ELF-1 (cell line): Measurements from ENCODE around the gene PTPRD.
"Not testable (repeated sequence)": the region's sequence is repeated elsewhere in the genome, so short reads cannot be mapped to it uniquely, and the experiment has no call there.

Experiments used
- DNase-seq: peaks from one replicate; pipeline ENCODE4 v3.0.0-alpha.2; 2016; ENCODE audit warnings: low read depth, low spot score

PTPRD gene

DNA sequence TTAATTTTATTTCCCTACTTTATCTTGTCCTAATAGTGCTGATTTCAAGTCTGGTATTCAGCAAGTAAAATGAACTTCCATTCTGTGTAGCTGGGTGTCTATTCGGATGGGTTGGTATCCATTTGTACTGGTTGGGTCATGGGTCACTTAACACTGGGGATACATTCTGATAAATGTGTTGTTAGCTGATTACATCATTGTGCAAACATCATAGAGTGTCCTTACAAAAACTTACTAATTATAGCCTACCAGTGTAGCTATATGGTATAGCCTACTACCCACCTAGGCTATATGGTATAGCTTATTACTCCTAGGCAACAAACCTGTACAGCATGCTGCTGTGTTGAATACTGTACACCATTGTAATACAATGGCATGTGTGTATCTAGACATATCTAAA is 1439.5 kb downstream of the PTPRD start:
- DNase-seq: no peak

DNA sequence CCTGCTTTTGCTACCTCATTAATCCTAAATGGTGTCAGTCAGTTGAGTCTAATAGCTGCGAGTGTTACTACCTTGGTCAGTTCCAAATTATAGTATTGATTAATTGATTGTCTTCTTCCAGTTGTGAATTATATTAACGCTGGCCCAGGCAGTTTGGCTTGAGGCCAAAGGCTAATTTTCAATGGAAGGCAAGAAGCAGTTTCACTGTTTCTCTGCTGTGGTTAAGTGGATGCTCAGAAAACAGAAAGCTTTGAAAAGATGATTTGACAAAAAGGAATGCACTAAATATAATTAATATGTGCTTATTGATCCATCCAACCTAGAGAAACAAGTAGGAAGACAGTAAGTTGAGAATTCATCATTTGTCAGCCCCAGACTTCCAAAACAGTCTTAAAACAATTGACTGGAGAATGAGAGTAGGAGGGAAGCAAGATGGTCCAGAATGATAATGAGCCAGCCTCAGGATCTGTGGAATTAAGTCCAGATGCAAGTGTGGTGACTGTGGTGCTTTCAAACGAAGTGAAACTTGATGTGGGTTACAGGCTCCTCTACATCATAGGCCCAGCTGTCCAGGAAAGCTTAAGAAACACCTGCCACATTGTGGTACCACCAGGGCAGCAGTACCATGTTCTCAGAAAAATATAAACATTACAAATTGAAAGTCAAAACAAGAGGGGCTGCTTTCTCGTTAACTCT is 1442.2 kb downstream of the PTPRD start:
- no peak for DNase-seq

DNA sequence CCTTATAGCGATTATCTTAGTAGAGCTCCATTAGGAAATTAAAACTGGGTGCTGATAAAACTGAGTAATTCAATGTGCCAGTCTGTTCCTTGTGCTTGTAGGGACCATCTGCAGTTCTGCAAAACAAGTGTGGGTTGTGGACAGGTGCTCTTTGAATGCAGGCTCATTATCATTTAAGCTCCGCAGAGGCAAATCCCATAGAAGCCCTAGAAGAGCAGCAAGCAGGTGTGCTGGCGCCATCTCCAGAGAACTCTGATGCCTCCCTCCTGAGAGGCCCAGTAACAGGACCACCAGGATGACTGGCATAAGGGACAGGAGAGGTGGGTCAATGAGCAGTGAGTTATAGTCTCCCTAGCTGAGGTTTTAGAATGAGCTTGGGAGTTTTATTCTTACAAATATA is 1470.8 kb downstream of the PTPRD start:
- DNase-seq: no peak

DNA sequence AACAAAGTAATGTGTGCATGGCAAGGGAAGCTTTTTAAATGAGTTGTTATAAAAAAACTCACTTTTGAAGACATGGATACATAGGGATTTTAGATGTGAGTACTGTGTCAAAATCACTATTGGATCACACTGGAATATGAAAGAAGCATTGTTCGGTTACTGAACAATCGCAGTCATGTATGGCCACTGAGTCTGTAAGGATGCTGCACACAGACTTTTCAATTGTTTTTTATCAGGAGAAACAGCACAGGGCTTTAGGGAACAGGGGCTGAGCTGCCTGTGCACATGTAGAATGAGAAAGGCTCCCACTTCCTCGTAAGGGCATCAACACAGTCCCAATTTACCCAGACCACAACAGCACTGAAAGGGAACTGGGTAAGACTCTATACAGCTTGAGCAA is 1479.3 kb downstream of the PTPRD start:
- DNase-seq: no peak

DNA sequence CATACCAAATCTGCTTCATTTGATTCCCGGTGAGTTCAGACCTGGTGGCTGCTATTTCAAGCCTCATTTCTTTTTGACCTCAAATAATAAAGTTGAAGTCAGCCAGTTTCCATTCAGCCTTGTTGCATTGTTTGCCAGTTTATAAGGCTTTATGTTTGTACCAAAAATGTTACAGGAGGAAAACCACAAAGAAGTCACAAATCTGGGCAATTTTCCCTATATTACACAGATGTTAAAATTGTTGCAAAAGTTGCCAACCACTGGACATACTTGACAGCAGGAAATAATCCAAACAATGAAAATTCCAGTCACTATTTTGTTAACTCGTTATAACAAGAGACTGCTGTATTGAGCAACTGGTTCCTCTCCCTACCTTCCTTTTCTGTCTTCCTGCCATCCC is 1488.2 kb downstream of the PTPRD start:
- DNase-seq: no peak

DNA sequence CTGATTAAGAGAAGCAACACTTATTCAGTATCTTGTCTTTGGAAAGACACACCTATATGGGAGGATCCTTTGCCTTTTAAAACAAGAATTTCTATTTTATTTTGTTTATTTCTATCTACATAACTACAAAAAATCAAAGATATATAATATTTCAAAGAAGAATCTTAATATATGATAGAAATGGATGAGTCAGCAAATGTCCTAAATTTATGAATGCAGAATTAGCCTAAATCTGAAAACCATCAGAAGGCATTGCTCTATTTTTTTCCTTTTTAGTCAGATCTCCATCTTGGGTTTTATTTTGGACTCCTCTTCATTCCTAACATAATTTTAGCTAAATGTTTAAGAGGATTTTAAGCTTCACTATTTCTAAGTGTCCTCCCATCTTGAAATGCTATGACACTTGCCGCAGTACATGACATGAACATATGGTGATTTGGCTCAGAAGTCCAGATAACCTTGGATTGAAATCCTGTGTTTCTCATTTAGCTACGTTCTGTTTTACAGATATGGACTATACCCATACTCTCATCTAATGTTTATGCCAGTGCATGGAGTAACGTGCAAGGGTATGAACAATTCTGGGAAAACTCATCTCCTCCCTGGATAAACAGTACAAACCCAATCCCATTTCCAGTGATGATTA is 1490.4 kb downstream of the PTPRD start:
- DNase-seq: no peak

DNA sequence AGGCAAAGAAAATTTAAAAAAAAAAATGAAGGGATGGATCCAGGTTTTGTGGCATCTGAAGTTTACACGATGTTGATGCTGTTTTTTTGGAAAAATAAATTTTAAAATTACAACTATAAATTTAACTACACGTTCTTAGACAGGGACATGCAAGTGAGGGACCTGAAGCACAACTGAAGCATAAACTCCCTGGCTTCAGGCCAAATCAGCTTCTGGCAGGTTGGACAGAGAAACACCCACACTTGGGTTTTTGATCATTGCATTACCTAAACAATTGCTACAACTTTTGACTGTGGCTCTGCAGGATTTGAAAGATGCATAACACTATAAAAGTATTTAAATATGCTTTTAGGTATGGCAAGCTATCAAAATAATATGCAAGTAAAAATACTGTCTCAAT is 1494.9 kb downstream of the PTPRD start:
- DNase-seq: no peak

DNA sequence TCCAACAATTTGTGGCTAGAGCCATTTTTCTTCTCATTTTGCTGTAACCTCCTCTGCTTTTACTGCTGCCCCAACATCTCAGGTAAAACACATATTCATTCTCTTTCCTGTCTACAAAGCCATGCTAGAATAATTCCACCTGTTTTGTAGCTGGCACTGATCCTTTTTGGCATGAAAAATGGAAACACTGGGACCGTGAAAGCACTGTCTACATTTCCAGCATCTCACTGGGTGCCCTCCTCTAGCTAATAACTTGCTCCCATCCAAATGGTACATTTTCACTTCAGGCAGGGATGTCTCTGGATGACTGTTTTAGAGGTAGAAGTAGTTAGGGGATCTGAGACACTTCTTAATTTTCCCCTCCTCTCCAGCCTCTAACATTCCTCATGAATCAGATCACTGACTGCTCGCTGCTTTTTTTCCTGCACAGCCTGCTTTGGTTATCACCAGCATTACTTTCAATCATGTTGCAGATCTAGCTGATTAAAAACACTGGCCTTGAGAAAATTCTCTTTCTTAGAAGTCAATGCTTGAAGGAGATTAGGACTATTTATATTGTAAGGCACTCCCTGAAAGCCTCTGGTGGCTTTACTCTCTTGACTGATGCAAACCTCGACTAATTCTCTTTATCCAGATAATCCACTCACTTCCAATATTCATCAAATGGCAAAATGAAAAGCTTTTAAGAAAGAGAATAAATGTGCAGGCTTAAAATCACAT is 1500.6 kb downstream of the PTPRD start:
- no peak for DNase-seq

DNA sequence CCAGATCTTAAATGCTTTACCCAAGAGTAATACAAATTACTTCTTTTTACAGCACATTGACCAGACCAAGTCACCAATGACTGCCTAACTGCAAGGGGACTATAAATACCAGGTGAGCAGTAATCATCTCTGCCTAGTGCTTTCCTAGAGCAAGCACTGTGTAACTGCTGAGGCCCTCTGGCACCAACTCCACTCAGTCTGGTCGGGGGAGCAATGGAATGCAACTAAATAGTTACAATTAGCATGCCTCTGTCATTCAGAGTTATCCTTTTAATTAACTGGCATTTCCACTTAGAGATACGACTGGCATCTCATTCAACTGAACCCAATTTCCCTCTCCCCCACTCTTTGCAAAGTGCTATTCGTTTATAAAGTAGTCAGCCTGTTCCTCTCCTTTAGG is 1504.2 kb downstream of the PTPRD start:
- DNase-seq: peak; percentile 38

DNA sequence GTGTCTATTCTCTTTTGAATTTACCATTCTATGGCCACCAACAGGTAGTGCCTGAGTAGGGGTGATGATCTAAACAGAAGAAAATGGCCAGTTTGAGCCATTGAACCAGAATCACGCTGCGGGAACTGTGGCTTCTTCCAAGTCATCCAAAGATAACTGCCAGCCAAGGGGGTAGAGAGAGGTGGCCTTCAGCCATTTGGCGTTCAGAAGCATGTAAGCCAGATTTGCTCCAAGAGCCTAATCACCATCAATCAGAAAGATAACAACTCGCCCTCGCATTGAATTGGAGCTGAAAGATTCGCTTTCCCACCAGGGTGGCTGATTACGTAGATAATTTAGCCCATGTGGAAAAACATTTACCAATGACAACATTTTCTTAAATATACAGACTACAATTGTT is 1510.5 kb downstream of the PTPRD start:
- DNase-seq: no peak

DNA sequence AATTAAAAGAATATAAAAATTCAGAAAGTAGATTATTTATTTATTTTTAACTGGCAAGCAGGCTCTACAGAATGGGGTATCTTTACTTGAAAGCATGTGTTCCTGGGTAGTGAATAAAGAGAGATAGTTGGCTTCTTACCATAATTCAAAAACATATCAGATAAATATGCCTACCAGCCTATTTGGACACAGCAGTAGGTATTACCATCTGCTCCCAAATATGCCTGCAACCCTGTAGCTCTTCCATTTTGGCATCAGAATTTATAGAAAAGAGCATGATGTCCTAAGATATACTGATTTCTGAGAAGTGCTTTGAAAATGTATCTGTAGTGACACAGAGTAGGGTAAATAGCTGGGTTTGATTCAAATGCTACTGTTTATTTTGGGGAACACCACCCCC is 1512.7 kb downstream of the PTPRD start:
- DNase-seq: no peak

DNA sequence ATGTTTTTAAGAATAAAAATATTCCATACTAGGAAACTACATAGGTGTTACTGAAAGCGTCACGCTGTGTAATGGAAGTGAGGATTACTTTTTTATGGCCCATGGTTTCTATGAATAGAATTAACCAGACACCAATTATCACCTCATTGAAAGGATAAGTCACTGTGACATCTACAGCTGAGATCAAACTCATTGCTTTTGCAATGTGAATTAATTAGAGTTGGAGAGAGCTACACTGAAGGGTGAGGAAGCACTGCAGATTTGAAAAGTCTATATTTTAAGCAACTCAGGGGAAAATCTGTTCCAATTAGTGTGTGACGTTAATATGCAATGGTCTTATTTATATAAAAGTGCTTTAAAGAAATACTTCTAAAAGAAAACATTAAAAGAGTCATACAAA is 1513.2 kb downstream of the PTPRD start:
- no peak for DNase-seq

DNA sequence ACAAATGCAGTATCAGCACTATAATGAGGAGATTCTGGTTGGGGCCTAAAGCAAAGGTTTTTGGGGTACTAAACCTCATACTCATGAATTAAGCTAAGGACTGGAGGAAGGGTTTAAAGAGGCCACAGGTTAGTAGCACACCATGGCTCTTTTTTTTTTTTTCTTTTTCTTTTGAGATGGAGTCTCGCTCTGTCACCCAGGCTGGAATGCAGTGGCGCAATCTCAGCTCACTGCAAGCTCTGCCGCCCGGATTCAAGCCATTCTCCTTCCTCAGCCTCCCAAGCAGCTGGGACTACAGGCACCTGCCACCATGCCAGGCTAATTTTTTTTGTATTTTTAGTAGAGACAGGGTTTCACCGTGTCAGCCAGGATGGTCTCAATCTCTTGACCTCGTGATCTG is 1515.5 kb downstream of the PTPRD start:
- DNase-seq: not testable (repeated sequence)

DNA sequence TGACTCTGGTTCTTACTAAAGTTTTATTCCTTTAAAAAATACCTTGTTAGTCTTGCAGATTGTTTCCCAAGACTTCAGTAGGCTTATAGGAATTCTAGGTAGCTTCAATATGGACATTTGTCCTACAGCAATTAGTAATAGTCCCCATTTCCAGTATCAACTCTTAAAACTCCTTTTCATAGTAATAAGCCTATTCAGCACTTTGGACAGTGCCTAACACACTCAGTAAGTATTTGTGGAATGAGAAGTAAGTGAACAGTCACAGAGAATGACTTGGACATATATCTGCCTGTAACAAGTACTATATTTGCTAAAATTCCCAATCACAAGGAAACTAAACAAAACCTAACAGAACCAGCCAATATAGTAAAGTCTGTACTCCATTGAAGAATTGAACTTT is 1521.4 kb downstream of the PTPRD start:
- no peak for DNase-seq

DNA sequence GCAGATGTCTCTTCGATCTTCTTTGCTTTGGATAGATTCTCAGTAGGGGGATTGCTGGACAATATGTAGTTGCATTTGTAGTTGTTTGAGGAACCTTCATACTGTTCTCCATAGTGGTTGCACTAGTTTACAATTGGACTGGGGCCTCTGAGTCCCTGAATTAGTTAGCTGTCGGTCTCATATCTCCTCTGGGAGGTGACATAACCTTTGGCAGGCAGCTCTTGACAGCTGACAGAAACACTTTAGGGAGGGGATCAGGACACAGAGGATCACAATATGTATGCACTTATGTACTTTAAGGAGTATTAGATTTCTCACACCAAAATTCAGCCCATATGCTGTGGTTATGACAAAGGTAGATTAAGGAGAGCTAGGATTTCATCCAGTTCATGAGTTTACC is 1533.3 kb downstream of the PTPRD start:
- no peak for DNase-seq

DNA sequence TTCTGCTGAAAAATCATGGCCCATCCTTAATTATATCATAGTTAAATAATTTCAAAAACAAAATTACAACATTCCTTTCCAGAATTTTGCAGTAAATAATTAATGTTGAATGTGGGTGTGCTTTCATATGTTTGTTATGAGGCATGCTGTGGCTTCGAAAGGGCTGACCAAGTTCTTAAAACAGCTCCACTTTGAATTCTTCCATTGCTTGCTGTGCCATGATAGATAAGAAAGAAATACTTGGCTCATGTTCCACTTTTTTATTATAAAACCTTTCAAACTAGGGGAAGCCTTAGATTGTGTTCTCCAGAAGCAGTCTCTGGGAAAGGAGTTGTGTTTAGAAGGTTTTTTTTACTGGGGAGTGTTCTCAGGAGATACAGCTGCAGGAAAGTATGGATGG is 1534.5 kb downstream of the PTPRD start:
- DNase-seq: no peak

DNA sequence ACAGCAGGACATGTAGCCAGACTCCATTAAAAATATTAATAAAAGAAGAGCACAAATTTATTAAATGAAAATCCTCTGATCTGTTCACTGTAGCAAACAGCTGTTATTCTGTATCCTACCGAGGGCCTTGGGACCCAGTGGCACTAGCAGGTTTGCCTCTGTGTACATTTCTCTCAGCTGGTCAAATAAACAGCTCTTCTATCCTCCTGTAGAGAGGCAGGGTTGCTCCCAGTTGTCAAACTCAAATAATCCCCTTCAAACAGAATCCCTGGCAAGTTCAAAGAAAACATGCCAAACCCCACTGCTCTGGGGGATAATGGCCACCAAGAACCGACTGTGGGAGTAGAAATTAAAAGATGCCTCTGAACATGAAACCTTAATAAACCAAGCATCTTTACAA is 1551.2 kb downstream of the PTPRD start:
- DNase-seq: no peak

DNA sequence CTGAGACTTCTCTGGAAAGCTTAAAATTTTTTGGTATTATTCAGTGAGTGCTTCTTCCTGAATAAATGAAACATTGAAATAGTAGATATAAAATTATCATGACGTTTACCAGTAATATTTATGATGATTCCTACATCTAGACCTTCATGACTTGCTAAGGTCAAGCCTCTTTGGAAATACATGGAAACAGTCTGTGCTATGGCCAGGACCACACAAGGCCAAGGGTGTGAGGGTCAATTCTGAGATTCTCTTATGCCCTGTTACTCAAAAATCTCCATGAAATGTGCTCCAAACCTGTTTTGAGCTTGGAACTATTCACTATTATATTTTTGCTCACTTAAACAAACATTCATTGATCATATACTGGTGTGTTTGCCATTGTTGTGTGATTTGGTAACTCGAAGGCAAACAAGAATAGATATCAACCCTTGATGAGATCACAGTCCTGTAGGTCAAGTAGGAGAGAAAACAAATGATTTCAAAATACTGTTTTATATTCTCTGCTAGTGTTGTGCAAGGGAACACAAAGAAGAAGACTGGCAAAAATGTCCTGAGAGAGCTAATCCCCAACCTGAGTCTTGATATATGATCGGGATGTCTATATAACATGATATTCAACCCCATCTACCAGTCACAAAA is 1558.3 kb downstream of the PTPRD start:
- DNase-seq: no peak

DNA sequence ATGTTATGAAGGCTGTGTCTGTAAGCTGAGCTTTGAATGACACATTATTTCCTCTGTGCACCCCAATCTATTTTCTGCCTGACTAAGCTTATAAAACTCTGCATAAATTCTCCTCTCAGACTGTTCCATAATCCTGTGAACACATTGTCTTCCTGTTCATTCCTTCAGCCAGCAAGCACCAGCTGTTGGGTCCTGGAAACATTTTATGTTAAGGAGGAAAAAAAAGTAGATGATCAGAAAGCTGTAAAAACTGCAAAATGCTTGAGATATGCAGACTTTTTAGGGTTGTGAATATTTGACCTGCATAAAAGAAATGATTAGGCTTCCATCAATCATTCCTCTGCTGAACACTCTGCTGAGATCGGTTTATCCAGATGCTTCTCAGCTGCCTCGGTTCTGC is 1567.2 kb downstream of the PTPRD start:
- DNase-seq: no peak

DNA sequence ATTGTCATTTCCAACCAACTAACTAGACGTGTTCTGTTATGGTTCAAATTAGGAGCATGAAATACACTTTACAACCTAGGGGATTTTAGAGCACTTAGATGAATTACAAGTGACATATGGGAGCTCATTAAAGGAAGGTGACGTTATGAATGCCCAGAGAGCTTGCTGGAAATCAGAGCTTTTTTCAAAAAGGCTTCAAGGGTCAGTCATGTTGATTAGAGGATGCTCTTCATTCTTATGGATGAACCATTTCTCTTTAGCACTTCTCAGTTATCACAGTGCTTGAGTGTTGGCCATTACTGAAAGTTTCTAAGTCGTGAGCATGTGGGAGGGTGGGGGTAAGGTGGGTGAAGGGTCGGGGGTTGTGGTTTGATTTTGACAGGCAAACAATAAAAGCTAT is 1567.7 kb downstream of the PTPRD start:
- DNase-seq: no peak

DNA sequence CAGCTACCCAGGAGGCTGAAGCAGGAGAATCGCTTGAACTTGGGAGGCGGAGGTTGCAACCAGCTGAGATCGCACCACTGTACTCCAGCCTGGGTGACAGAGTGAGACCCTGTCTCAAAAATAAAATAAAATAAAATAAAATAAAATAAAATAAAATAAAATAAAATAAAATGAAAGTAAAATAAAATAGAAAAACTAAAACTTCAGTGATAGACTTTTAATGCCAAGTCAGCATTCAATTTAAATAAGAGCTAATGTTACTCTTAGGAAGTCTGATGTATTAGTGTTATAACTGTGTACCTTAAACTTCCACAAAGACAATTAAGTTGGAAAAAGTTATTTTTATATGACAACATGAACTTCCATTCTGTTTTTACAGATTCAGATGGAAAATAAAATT is 1569.0 kb downstream of the PTPRD start:
- DNase-seq: not testable (repeated sequence)

DNA sequence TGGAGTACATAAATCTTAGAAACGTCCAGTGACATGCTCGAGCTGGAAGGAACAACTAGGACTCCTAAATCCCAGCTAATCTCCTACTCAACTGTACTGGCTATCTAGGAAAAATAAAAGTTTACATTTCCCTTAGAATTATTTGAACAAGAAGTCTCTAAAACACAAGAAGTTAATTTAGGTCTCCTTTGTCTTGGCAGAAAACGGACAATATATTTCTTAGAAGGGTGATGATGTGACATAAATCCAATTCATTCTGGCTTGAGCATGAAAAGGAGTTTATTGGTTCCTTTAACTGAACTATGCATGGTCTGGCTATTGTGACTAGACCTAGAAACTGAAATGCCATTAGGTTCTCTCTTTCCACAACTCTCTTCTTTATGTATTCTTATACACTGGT is 1571.0 kb downstream of the PTPRD start:
- no peak for DNase-seq

DNA sequence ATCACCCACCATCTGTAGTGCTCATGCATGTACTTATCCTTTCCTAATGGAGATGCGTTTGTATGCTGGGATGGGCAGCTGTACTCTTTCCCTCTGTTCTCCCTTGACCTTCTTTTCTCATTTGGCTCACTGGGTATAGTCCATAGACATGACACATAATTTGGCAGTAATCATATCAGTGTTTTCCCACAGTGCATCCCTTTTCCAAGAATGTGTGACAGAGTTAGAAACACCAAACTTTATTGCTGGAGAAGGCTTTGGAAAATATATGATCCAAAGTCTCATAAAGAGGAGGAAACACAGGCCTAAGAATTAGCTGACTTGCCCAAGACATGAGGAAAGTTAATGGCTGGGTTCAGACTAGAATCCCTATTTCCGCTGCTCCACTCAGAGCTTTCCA is 1579.8 kb downstream of the PTPRD start:
- no peak for DNase-seq
